Endodermal cell (in vitro differentiated cells): ENCODE data around the gene CEP112. TPM values are rescaled to one million over a fixed set of nuclear protein-coding genes. Genes with fewer than 3 reads are reported as not detected.

Experiments used
- DNase-seq: peaks from one replicate; pipeline ENCODE4 v3.0.0-alpha.2; 2017
- H3K27ac ChIP-seq: 2 replicates; pipeline ENCODE4 v1.5.1; 2013; ENCODE audit warnings: mild to moderate bottlenecking, low read depth, low read length, moderate library complexity
- H3K27me3 ChIP-seq: 2 replicates; pipeline ENCODE4 v1.6.1; 2013; ENCODE audit warnings: mild to moderate bottlenecking, low read length, moderate library complexity; ENCODE audit not compliant: insufficient read depth, control insufficient read depth, poor library complexity, severe bottlenecking
- H3K36me3 ChIP-seq: 2 replicates; pipeline ENCODE4 v1.7.0; 2013; ENCODE audit warnings: mild to moderate bottlenecking, low read length, moderate library complexity; ENCODE audit not compliant: control insufficient read depth, insufficient read depth
- H3K4me1 ChIP-seq: one replicate; pipeline ENCODE4 v1.7.0; 2013; ENCODE audit warnings: low read length; ENCODE audit not compliant: control insufficient read depth, insufficient read depth
- H3K4me3 ChIP-seq: 2 replicates; pipeline ENCODE4 v1.5.1; 2013; ENCODE audit warnings: mild to moderate bottlenecking, low read length, moderate library complexity
- H3K9ac ChIP-seq: 2 replicates; pipeline ENCODE4 v1.6.1; 2013; ENCODE audit warnings: mild to moderate bottlenecking, low read length, moderate library complexity; ENCODE audit not compliant: poor library complexity, severe bottlenecking; ENCODE audit errors: extremely low read depth
- H3K9me3 ChIP-seq: 2 replicates; pipeline ENCODE4 v1.6.1; 2013; ENCODE audit warnings: mild to moderate bottlenecking, low read length, moderate library complexity; ENCODE audit not compliant: control insufficient read depth
- H3K27ac Mint-ChIP-seq: 2 replicates; pipeline ENCODE4 v1.8.0; 2020; ENCODE audit warnings: mixed read lengths
- H3K27me3 Mint-ChIP-seq: 2 replicates; pipeline ENCODE4 v1.8.0; 2021; ENCODE audit warnings: mild to moderate bottlenecking, mixed read lengths; ENCODE audit not compliant: insufficient read depth
- H3K36me3 Mint-ChIP-seq: 2 replicates; pipeline ENCODE4 v1.8.0; 2020; ENCODE audit warnings: low read depth, mixed read lengths
- H3K4me1 Mint-ChIP-seq: 2 replicates; pipeline ENCODE4 v1.8.0; 2020; ENCODE audit warnings: mixed read lengths
- H3K4me3 Mint-ChIP-seq: 2 replicates; pipeline ENCODE4 v1.8.0; 2020; ENCODE audit warnings: mild to moderate bottlenecking, moderate library complexity, mixed read lengths
- H3K9me3 Mint-ChIP-seq: 2 replicates; pipeline ENCODE4 v1.8.0; 2020; ENCODE audit warnings: mild to moderate bottlenecking, mixed read lengths
- CTCF ChIP-seq: fragments of 200-600 bp; sonication (generic); conservative IDR thresholded peaks from 2 replicates; pipeline ENCODE4 v1.5.0; 2021; ENCODE audit warnings: antibody characterized with exemption, mild to moderate bottlenecking
- WGBS, 2 experiments: methylation state at CpG; one replicate each; pipeline versions ENCODE4 v1.1.5 to v1.1.7; 2013; ENCODE audit warnings: missing lambda C conversion rate in 2 of 2, mixed read lengths in 1 of 2; ENCODE audit not compliant: insufficient coverage in 1 of 2, insufficient read length in 1 of 2; 5-methylcytosine and 5-hydroxymethylcytosine counted together
- total RNA-seq, 2 donors: library from RNA; stranded (reverse); fragmentation: NEBNext Ultra II Directional in 1 of 2; extraction: Animal tissue kit (Norgen Biotek cat#: 25700) in 1 of 2; gene quantifications; 2 replicates in 1 of 2; 3 replicates in 1 of 2; pipeline ENCODE4 v1.2.1, GENCODE V29; 2021

The CEP112 gene
- total RNA-seq, 2 donors from 2014 or later, result 15.2 to 21.4 TPM

DNA sequence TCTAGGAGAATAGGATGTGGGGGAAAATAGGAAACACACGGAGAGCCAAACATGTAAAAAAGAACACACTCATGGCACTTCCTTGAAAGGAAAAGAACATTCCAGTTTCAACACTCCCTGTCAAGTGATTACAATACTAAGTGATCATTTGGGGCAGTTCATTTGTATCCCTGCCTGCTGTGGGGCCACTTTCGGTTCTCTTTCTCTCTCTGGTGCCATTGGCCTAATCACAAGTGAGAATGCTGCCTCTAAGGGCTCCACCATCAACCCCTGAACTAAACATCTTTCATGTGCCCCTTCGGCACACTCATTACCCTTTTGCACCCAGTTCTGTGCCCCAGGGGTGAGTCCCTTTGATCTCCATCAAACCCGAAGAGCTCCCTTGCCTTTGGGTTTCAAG is 197.3 kb downstream of the CEP112 start:
- TF ChIP-seq CTCF, result no peak
- Histone ChIP-seq H3K4me3 (no peak overlapping the region), H3K4me1 (no peaks in the 10 kb centered on the region), H3K36me3 (no peaks in the 10 kb centered on the region), H3K9me3 (no peaks in the 10 kb centered on the region), H3K27ac (no peak overlapping the region), H3K27me3 (no peaks in the 10 kb centered on the region), H3K9ac (no peak overlapping the region)
- H3K4me1 Mint-ChIP-seq, result no peaks in the 10 kb centered on the region
- H3K27ac Mint-ChIP-seq, result no peak overlapping the region
- H3K36me3 Mint-ChIP-seq, result peaks cover 1% of the 10 kb centered on the region
- H3K9me3 Mint-ChIP-seq, result no peaks in the 10 kb centered on the region
- no peak overlapping the region for H3K4me3 Mint-ChIP-seq
- no peak for DNase-seq
- H3K27me3 Mint-ChIP-seq, result no peaks in the 10 kb centered on the region
- WGBS, 2 experiments, result 92 to 96% methylated on average over 3 to 4 of the region's 4 CpGs

- Mint-ChIP-seq H3K27me3 (no peaks in the 10 kb centered on the region), H3K4me1 (no peaks in the 10 kb centered on the region), H3K27ac (no peak overlapping the region), H3K4me3 (no peak overlapping the region), H3K9me3 (no peaks in the 10 kb centered on the region), H3K36me3 (no peaks in the 10 kb centered on the region)
- DNase-seq, result no peak
- Histone ChIP-seq H3K36me3 (no peaks in the 10 kb centered on the region), H3K4me1 (no peaks in the 10 kb centered on the region), H3K27ac (no peak overlapping the region), H3K27me3 (no peaks in the 10 kb centered on the region), H3K4me3 (no peak overlapping the region), H3K9ac (no peak overlapping the region), H3K9me3 (no peaks in the 10 kb centered on the region)
- TF ChIP-seq CTCF, result no peak
- 93 to 98% methylated on average over 2 of the region's 2 CpGs for WGBS, 2 experiments
Observed at GRCh38 chr17:65994114-65994513, 197.8 kb downstream of the CEP112 start.

GRCh38 chr17:65990593-65990992 is 201.3 kb downstream of the CEP112 start:
- peaks cover 2% of the 10 kb centered on the region for H3K36me3 Mint-ChIP-seq
- no peaks in the 10 kb centered on the region for H3K27me3 Mint-ChIP-seq
- H3K27ac Mint-ChIP-seq, result no peak overlapping the region
- Histone ChIP-seq H3K36me3 (no peaks in the 10 kb centered on the region), H3K4me3 (no peak overlapping the region), H3K9me3 (peaks cover 7% of the 10 kb centered on the region), H3K27me3 (no peaks in the 10 kb centered on the region), H3K9ac (no peak overlapping the region), H3K27ac (no peak overlapping the region), H3K4me1 (no peaks in the 10 kb centered on the region)
- no peak for DNase-seq
- WGBS, 2 experiments, result 83 to 88% methylated on average over 3 of the region's 3 CpGs
- H3K4me1 Mint-ChIP-seq, result no peaks in the 10 kb centered on the region
- TF ChIP-seq CTCF, result no peak
- peaks cover 8% of the 10 kb centered on the region for H3K9me3 Mint-ChIP-seq
- no peak overlapping the region for H3K4me3 Mint-ChIP-seq
